Measurements from ENCODE around the gene SYNE2.

SYNE2 gene

DNA sequence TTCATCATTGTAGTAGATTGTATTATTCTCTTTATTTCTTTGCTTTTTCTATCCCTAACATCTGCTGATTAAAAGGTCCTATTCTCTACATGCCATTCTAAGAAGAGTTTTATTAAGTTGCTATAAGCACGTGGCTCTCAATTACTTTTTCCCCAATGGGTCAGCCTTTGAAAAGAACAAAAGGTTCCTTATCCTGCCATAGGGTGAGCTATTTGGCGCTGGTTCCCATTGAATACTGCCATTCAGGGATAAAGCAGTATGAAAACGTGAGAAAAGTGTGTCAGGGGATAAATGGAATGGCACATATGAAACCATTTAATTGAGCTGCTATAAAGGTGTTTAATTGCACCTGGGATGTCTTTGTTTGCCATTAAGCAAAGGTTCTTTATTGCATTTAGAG is 80.9 kb downstream of the SYNE2 start:
- in situ Hi-C loops (cut with HindIII; ENCODE audit: low pct_unique_long_range_greater_than_20kb, low sequenced_read_pairs), result no loop called here
- TF ChIP-seq JUND (IDR thresholded peaks at IDR 0.05; ENCODE audit: low read depth), result no peak
- DNase-seq (ENCODE audit: low read depth in 1 of 2, low spot score in 1 of 2), result no peak

DNA sequence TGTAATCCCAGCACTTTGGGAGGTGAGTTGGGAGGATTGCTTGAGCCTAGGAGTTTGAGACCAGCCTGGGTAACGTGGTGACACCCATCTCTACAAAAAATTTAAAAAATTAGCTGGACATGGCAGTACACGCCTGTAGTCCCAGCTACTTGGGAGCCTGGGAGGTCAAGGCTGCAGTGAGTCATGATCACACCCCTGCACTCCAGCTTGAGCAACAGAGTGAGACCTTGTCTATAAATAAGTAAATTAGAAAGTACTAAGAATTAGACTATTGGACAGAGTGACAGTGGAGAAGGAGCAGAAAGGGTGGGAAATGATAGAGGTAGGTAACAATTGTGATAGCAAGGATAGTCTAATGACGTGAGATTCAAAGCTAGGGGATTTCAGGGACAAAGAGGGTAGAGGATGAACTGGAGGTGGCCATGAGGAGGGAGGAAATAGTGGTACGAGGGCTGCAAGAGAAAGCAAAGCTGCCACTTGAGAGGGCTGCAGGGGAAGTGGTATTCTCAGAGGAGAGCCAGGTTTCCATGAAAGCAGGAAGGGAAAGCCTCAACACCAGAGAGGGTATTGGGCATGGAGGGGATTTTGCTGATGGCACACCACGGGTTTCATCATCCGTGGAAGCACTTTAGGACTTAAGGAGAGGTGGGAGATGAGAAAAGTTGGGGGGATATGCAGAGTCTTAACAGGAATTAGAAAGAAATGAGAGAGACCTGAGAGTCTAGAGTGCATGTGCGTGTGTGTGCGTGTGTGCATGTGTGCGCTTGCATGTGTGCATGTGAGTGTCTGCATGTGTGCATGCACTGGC is 85.6 kb downstream of the SYNE2 start:
- DNase-seq (ENCODE audit: low read depth in 1 of 2, low spot score in 1 of 2), result no peak
- in situ Hi-C loops (cut with HindIII; ENCODE audit: low pct_unique_long_range_greater_than_20kb, low sequenced_read_pairs), result no loop called here

GRCh38 chr14:63939006-63939270 is 86.1 kb downstream of the SYNE2 start:
- in situ Hi-C loops (cut with HindIII; ENCODE audit: low pct_unique_long_range_greater_than_20kb, low sequenced_read_pairs), result no loop called here
- TF ChIP-seq JUND (IDR thresholded peaks at IDR 0.05; ENCODE audit: low read depth), result no peak

More for the DNA sequence above, 85.6 kb downstream of the SYNE2 start:
- no peak for TF ChIP-seq JUND (IDR thresholded peaks at IDR 0.05; ENCODE audit: low read depth)

DNA sequence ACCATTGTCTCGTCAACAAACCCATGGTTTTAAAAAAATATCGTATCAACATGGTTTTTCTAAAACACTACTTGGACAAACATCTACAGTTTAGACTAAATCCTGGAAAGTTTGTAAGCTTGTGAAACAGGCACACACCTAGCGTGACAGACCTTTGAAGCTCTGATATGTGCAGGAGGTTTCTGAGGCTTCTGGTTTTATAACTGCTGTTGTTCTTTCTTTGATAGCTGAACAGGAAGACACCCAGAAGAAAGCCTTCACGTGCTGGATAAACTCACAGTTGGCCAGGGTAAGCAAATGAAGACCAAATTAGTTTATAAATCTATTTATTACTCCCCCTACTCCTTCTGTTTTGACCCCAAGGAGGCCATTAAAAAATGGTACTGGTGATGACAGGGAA is 87.6 kb downstream of the SYNE2 start:
- no peak for TF ChIP-seq JUND (IDR thresholded peaks at IDR 0.05; ENCODE audit: low read depth)
- in situ Hi-C loops (cut with HindIII; ENCODE audit: low pct_unique_long_range_greater_than_20kb, low sequenced_read_pairs), result no loop called here
- no peak for DNase-seq (ENCODE audit: low read depth in 1 of 2, low spot score in 1 of 2)

More at GRCh38 chr14:63939006-63939270, 86.1 kb downstream of the SYNE2 start:
- no peak for DNase-seq (ENCODE audit: low read depth in 1 of 2, low spot score in 1 of 2)

DNA sequence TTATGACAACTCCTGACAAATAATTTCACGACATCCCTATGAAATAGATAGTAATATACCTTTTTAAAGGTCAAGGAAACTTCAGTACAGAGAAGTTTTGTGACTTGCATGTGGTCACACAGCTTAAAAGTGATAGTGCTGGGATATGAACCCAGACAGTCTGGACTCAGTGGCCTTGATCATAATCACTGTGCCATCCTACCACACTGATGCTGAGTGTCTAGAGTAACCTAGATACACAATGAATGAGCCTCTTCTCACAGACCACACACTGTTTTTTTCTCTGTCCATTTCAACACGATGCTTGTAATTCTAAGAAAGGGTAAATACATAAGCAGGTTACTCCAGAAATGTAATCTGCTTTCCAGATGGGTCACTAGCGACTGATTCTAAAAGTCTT is 88.2 kb downstream of the SYNE2 start:
- in situ Hi-C loops (cut with HindIII; ENCODE audit: low pct_unique_long_range_greater_than_20kb, low sequenced_read_pairs), result no loop called here

DNA sequence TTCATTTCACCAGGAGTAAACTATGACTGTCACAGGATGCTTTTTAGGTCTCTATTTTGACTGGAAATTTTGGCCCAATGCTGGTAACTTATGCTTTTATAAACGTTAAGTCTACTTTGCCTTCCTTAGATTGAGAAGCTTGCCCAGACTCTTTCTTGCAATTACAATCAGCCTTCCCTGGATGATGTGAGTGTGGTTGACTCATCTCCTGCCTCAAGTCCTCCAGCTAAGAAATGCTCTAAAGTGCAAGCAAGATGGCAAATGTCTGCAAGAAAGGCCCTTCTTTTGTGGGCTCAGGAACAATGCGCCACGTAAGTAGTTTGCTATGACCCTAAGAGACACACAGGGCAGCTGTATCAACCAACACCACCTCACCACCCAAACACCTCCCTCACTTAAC is 96.9 kb downstream of the SYNE2 start:
- in situ Hi-C loops (cut with HindIII; ENCODE audit: low pct_unique_long_range_greater_than_20kb, low sequenced_read_pairs), result no loop called here
- TF ChIP-seq JUND (IDR thresholded peaks at IDR 0.05; ENCODE audit: low read depth), result no peak
- DNase-seq (ENCODE audit: low read depth in 1 of 2, low spot score in 1 of 2), result no peak

More for the DNA sequence above, 88.2 kb downstream of the SYNE2 start:
- no peak for TF ChIP-seq JUND (IDR thresholded peaks at IDR 0.05; ENCODE audit: low read depth)
- DNase-seq (ENCODE audit: low read depth in 1 of 2, low spot score in 1 of 2), result no peak

GRCh38 chr14:63951021-63951420 is 98.2 kb downstream of the SYNE2 start:
- no peak for TF ChIP-seq JUND (IDR thresholded peaks at IDR 0.05; ENCODE audit: low read depth)
- DNase-seq (ENCODE audit: low read depth in 1 of 2, low spot score in 1 of 2), result no peak
- in situ Hi-C loops (cut with HindIII; ENCODE audit: low pct_unique_long_range_greater_than_20kb, low sequenced_read_pairs), result no loop called here

DNA sequence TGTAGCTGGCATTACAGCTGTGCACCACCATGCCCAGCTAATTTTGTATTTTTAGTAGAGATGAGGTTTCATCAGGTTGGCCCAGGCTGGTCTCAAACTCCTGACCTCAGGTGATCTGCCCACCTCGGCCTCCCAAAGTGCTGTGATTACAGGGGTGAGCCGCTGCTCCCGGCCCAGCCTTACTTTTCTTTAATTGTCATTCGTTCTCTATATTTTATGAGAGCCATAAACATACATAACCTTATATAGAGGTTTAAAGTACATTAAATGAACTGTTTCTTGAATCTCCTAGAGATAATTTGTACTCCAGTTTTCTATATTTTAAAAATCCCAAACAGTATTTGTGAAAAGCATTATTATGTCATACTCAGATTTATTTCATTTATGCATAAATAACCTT is 98.6 kb downstream of the SYNE2 start:
- in situ Hi-C loops (cut with HindIII; ENCODE audit: low pct_unique_long_range_greater_than_20kb, low sequenced_read_pairs), result no loop called here
- no peak for DNase-seq (ENCODE audit: low read depth in 1 of 2, low spot score in 1 of 2)
- no peak for TF ChIP-seq JUND (IDR thresholded peaks at IDR 0.05; ENCODE audit: low read depth)

- in situ Hi-C loops (cut with HindIII; ENCODE audit: low pct_unique_long_range_greater_than_20kb, low sequenced_read_pairs), result no loop called here
- DNase-seq (ENCODE audit: low read depth in 1 of 2, low spot score in 1 of 2), result no peak
- TF ChIP-seq JUND (IDR thresholded peaks at IDR 0.05; ENCODE audit: low read depth), result no peak
Observed at GRCh38 chr14:63952053-63952932, 99.5 kb downstream of the SYNE2 start.

DNA sequence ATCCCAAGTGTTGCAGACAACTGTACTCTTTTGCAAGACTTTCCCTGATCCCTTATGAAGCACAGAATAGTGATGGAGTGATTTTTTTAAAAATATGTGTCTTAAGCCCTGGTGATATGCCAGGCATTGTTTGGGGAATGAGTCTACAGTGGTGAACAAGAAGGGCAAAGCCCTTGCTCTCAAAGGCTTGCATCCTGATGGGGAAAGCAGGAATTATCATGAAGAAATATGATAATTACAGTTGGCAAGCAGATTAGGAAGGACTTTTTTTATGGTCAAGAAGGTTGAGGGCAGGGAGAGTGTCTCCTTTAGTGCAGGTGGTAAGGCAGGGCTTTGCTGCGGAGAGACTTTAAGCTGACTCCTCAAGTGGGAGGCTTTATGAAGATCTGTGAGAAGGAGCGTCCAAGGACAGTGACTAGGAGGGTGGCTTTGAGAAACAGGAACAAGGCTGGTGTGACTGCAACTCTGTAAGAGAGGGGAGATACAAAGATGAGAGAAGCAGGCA is 100.2 kb downstream of the SYNE2 start:
- no peak for TF ChIP-seq JUND (IDR thresholded peaks at IDR 0.05; ENCODE audit: low read depth)
- in situ Hi-C loops (cut with HindIII; ENCODE audit: low pct_unique_long_range_greater_than_20kb, low sequenced_read_pairs), result no loop called here
- DNase-seq (ENCODE audit: low read depth in 1 of 2, low spot score in 1 of 2), result no peak

GRCh38 chr14:63956326-63956725 is 103.5 kb downstream of the SYNE2 start:
- in situ Hi-C loops (cut with HindIII; ENCODE audit: low pct_unique_long_range_greater_than_20kb, low sequenced_read_pairs), result no loop called here
- no peak for DNase-seq (ENCODE audit: low read depth in 1 of 2, low spot score in 1 of 2)

DNA sequence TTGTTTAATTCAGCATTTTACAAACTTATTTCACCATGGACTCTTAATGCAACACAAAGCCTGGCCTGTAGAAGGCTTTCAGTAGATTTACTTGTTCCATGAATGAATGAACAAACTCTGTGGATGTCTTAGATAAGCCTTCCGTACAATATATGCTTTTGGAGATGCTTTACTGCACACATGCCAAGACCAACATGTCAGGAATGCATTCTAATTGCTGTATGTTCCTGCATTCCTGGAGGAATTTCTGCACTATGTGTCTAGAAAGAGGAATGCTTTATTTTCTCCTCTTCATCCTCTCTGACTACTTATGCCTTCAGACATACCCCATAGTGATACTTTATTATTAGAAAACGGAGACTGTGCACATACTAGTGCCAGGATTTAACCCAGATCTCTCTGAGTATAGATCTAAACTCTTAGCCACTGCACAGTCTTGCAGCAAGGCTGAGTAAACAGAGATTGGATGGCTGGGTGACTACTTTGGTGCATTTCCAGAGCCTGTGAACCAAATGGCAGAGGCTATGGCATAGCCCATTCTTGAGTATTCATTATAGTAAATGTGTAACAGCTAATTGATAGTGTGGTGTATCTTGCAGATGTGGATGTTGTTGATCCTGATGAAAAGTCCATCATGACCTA is 108.2 kb downstream of the SYNE2 start:
- peak in 1 of 2 experiments; percentile 44 for DNase-seq (ENCODE audit: low read depth in 1 of 2, low spot score in 1 of 2)
- in situ Hi-C loops (cut with HindIII; ENCODE audit: low pct_unique_long_range_greater_than_20kb, low sequenced_read_pairs), result no loop called here
- TF ChIP-seq JUND (IDR thresholded peaks at IDR 0.05; ENCODE audit: low read depth), result no peak

More at GRCh38 chr14:63956326-63956725, 103.5 kb downstream of the SYNE2 start:
- TF ChIP-seq JUND (IDR thresholded peaks at IDR 0.05; ENCODE audit: low read depth), result no peak
